NCI-H69 (cell line): ENCODE data around the gene HNRNPM.
A peak's percentile ranks its signal among the peaks of the same experiment; 100 is the strongest.

Experiments used
- DNase-seq: peaks from one replicate; lab custom pipeline; 2025; lab: John Stamatoyannopoulos, UW

The HNRNPM gene, protein sequence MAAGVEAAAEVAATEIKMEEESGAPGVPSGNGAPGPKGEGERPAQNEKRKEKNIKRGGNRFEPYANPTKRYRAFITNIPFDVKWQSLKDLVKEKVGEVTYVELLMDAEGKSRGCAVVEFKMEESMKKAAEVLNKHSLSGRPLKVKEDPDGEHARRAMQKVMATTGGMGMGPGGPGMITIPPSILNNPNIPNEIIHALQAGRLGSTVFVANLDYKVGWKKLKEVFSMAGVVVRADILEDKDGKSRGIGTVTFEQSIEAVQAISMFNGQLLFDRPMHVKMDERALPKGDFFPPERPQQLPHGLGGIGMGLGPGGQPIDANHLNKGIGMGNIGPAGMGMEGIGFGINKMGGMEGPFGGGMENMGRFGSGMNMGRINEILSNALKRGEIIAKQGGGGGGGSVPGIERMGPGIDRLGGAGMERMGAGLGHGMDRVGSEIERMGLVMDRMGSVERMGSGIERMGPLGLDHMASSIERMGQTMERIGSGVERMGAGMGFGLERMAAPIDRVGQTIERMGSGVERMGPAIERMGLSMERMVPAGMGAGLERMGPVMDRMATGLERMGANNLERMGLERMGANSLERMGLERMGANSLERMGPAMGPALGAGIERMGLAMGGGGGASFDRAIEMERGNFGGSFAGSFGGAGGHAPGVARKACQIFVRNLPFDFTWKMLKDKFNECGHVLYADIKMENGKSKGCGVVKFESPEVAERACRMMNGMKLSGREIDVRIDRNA

DNA sequence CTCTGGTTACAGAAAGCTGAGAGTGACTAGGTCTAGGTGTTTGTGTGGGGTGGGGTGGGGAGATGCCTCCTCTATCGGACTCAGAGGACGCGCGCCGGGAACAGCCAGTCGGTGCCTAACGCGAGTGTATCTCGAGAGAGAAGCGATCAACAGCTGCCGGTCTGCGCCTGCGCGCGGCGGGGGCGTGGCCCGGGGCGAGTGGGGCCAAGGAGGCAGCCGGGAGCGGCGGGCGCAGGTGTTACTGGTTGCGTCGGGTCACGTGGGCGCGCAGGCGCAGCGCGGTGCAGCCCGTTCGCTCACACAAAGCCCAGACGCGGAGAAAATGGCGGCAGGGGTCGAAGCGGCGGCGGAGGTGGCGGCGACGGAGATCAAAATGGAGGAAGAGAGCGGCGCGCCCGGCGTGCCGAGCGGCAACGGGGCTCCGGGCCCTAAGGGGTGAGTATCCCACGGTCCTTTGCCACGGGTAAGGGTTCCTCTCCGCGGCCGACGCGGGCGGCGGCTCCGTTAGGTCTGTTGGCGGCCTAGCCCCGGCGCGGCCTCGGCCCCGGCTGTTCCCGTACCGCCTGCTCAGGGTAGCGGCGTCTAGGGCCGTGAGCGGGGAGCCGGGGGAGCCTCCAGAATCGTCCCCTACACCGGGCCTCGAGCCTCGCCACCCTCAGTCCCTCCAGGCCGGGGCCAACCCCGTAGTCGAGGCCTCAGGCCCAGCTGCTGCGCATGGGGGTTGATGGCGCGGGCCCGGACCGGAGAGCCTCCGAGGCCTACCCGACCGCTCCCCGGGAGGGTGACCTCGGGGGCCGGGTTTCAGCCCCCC is at the start of gene HNRNPM:
HNRNPM (plus strand) TSS at position 299 of the 811 bp plus-strand sequence; CDS start at position 323, 24 bp downstream.
- peak; percentile 99 for DNase-seq

GRCh38 chr19:8395621-8396082 is 49.1 kb upstream of the HNRNPM start:
- DNase-seq = no peak

- no peak for DNase-seq
Measured at GRCh38 chr19:8396185-8396562, 48.6 kb upstream of the HNRNPM start.

- DNase-seq = peak; percentile 65
Measured at GRCh38 chr19:8396563-8397203, 48.1 kb upstream of the HNRNPM start.

DNA sequence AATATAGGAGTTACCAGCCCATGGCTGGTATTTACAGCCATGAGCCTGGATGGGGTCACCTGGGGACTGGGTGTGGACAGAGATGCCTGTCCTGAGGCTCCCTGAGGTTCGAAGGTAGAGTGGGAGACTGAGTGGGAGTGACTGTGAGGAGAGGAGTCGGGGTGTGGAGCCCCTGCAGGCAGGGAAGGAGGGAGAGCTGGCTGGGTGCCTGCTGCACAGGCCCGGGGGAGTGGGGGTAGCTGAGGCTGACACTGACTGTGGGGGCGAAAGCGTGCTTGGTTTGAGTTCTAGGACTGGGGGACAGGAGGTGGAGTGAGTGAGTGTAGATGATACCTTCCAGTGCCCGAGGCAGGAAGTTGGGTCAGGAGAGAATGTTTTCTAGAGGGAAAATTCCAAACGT is 47.5 kb upstream of the HNRNPM start:
- no peak for DNase-seq

GRCh38 chr19:8397746-8398310 is 46.9 kb upstream of the HNRNPM start:
- DNase-seq = no peak

DNA sequence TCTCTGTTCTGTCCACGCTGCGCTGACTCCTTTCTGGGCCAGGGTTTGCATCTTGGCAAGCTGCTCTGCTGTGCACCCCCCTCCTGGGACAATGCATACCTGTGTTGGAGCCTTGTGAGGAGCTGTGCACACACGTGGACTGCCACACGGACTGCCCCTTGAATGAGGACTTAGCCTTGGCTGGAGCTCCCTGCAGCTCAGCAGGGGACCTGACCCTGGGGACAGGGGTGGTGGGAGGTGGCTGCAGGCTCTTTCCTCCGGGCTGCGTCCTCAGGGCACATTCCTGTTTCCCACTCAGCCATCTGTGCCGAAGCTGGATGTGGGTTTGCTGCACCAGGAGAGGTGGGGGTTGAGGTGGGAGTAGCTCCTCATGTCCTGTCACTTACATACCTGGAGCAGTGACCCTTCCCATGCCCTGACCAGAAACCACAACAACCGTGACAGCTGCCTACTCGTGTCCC is 46.4 kb upstream of the HNRNPM start:
- DNase-seq = no peak

GRCh38 chr19:8399681-8400188 is 45.0 kb upstream of the HNRNPM start:
- no peak for DNase-seq

GRCh38 chr19:8401981-8402411 is 42.8 kb upstream of the HNRNPM start:
- DNase-seq = no peak

DNA sequence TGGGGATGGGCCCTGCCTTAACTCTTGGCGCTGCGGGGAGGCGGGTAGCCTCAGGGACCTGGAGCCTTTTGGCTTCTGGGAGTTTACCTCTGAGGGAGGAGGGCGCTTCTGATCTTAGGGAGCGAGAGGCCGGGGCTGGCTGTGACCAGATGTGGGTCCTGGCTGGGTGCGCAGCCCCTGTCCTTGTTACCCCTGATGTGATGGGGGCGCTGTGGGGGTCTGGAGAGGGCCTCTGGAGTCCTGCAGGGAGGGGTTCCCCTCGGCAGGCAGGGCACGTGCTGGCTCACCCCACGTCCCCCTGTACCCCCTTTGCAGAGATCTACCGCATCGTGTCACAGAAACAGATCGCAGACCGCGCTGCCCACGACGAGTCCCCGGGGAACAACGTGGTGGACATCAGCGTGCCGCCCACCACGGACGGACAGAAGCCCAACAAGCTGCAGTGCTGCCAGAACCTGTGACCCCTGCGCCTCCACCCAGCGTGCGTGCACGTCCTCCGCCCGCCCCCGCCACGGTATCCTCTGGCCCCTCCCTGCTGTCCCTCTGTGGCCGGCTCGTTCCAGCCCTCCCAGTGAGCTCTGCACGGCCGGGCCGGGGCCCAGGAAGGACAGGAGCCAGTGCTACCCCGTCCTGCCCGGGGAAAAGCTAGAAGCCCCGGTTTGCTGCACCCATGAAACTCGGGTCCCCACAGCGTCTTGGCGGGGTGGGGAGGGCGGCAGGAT is 41.5 kb upstream of the HNRNPM start:
- no peak for DNase-seq

GRCh38 chr19:8403820-8404109 is 41.0 kb upstream of the HNRNPM start:
- DNase-seq = no peak

GRCh38 chr19:8404391-8405151 is 40.2 kb upstream of the HNRNPM start:
- DNase-seq = no peak

DNA sequence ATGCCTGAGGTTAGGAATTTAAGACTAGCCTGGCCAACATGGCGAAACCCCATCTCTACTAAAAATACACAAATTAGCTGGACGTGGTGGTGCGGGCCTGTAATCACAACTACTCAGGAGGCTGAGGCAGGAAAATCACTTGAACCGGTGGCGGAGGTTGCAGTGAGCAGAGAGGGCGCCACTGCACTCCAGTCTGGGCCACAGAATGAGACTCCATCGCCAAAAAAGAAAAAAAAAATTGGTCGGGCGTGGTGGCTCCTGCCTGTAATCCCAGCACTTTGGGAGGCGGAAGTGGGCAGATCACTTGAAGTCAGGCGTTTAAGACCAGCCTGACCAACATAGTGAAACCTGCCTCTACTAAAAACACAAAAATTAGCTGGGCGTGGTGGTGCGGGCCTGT is 34.1 kb upstream of the HNRNPM start:
- DNase-seq = peak; percentile 20

DNA sequence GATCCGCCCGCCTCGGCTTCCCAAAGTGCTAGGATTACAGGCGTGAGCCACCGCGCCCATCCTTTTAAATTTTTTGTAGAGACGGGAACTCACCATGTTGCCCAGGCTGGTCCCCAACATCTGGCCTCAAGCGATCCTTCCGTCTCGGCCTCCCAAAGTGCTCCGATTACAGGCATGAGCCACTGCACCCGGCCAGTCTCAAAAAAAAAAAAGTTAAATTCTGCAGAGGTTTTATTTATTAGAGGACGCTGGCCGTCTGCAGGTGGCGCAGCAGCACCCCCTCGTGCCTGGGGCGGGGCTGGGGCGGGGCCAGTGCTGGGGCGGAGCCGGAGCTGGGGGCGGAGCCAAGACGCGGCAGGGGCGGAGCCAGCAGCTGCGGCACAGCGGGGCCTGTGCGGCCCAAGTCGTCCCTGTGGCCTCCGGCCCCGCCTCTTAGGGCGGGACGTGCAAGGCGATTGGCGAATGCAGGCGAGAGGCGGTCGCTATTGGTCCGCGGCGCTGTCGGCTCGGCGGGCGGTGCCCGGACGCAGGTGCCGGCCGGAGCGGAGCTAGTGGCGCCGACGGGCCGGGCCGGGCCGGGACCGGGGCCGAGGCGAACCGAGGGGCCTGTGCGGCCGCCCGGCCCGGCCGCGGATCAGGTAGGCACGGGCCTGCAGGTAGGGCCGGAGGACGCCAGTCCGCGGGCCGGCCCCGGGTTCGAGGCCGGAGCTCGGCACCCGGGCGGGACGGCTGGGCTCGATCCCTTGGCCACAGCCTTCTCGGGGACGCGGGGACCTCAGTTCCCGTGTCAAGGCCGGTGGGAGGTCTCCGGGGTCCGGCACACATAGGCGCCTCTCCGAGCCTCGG is 31.8 kb upstream of the HNRNPM start, which contains the start of gene MARCHF2:
MARCHF2 (plus strand) TSS at position 523 of the 846 bp plus-strand sequence. CDS start 8,536 bp downstream, outside the sequence.
- peak; percentile 98 for DNase-seq

GRCh38 chr19:8413629-8413995 is 31.2 kb upstream of the HNRNPM start:
- no peak for DNase-seq

DNA sequence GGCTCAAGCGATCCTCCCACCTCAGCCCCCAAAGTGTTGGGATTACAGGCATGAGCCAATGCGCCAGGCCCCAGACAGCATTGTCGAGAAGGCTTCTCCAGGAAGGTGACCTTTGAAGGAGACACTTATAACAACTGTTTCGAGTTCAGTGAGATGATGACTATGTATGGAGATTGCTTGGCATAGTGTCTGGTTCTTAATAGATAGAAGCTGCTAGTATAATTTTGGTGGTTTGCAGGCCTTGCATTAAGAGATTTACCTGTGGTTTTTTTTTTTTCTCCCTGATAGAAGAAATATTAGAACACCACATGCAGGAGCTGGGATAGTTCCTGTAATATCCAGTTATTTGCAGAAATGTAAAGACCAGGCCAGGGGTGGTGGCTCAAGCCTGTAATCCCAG is 28.0 kb upstream of the HNRNPM start:
- DNase-seq = no peak

DNA sequence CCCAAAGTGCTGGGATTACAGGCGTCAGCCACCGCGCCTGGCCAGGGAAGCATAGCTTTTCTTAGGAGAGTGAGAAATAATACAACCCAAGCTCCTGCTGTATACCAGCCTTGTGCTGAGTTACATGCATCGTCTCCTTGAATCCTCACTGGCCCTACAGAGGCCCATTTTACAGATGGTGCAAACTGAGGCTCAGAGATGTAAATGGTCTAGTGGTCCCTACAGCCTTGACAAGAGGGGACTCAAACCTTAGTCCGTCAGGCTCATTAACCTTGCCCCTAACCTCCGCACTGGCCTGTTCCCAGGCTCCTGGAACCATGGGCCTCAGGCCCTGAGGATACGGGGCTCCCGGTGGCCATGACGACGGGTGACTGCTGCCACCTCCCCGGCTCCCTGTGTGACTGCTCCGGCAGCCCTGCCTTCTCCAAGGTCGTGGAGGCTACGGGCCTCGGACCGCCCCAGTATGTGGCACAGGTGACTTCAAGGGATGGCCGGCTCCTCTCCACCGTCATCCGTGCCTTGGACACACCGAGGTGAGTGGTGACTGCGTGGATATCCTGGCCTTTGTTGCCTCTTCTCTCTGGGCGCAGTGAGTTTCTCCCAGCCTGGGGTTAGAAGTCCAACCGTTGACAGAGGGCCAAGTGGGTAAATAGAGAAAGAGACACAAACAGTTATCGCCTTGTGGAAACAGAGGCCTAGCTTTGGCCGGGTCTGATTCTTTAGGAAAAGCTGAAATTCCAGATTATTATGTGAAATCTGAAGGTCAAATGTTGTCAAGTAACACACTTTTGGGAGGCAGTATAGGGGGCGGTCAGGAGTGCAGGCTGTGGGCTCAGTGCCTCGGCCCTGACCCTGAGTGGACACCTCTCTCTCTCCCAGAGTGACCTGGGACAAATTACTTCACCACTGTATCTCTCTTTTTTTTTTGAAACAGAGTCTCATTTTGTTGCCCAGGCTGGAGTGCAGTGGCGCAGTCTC is 23.0 kb upstream of the HNRNPM start:
- no peak for DNase-seq

DNA sequence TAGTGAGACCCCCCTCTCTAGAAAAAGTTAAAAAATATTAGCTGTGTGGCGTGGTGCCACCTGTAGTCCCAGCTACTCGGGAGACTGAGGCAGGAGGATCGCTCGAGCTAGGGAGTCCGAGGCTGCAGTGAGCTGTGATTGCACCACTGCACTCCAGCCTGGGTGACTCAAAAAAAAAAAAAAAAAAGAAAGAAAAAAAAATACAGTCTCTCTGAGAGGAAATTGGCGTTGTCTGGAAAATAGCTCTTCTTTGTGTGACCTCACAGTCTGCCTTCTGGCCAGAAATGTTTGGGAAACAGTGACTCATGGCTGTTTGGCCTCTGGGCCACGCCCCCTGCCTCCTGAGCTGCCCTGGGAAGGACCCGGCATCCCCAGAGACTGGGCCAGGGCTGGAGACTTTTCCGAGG is 21.0 kb upstream of the HNRNPM start:
- peak; percentile 50 for DNase-seq
